Stimulated activated CD8-positive, alpha-beta memory T cell treated with anti-CD3 and anti-CD28 coated beads, Interleukin-7, amount 100 ng/mL, for 4 hours (primary cell): ENCODE results near the gene MMP28.
"Not testable (repeated sequence)": the region's sequence is repeated elsewhere in the genome, so short reads cannot be mapped to it uniquely, and the experiment has no call there.

Source experiments
- DNase-seq, 2 donors: peaks; one replicate each; pipeline ENCODE4 v3.0.0-alpha.2; 2020; ENCODE audit warnings: low read depth in 2 of 2

The MMP28 gene

GRCh38 chr17:35766489-35766877 is 29.0 kb downstream of the MMP28 start:
- no peak for DNase-seq

- DNase-seq: no peak
Observed at GRCh38 chr17:35765756-35766488, 29.5 kb downstream of the MMP28 start.

GRCh38 chr17:35765086-35765710 is 30.2 kb downstream of the MMP28 start:
- DNase-seq: no peak

GRCh38 chr17:35764123-35764991 is 31.1 kb downstream of the MMP28 start:
- peak; percentile 63 to 82 for DNase-seq

- DNase-seq: no peak
Observed at GRCh38 chr17:35763767-35764122, 31.7 kb downstream of the MMP28 start.

GRCh38 chr17:35761601-35762000 is 33.8 kb downstream of the MMP28 start:
- DNase-seq: no peak

- no peak for DNase-seq
Observed at GRCh38 chr17:35760587-35760986, 34.9 kb downstream of the MMP28 start, which contains the start of gene C17orf50. Gene C17orf50 (plus strand): TSS chr17:35760887. CDS start chr17:35760942, 55 bp downstream.

GRCh38 chr17:35757243-35757642 is 38.2 kb downstream of the MMP28 start:
- no peak for DNase-seq

- DNase-seq: no peak
Observed at GRCh38 chr17:35752945-35753764, 42.3 kb downstream of the MMP28 start, which contains the start of gene GAS2L2. Gene GAS2L2 (minus strand): TSS chr17:35753239. CDS start chr17:35752850, 389 bp downstream.

GRCh38 chr17:35752471-35752870 is 43.0 kb downstream of the MMP28 start:
- DNase-seq: no peak

GRCh38 chr17:35751541-35751940 is 43.9 kb downstream of the MMP28 start:
- DNase-seq: not testable (repeated sequence)

GRCh38 chr17:35750526-35751395 is 44.7 kb downstream of the MMP28 start:
- no peak for DNase-seq

GRCh38 chr17:35749560-35750412 is 45.7 kb downstream of the MMP28 start:
- DNase-seq: no peak

GRCh38 chr17:35748979-35749378 is 46.5 kb downstream of the MMP28 start:
- DNase-seq: no peak

GRCh38 chr17:35748341-35748841 is 47.0 kb downstream of the MMP28 start:
- no peak for DNase-seq

GRCh38 chr17:35747540-35748017 is 47.9 kb downstream of the MMP28 start:
- peak; percentile 46 to 61 for DNase-seq

- DNase-seq: no peak
Observed at GRCh38 chr17:35745749-35746320, 49.6 kb downstream of the MMP28 start.

- DNase-seq: no peak
Observed at GRCh38 chr17:35745246-35745645, 50.2 kb downstream of the MMP28 start.

- no peak for DNase-seq
Observed at GRCh38 chr17:35744830-35745229, 50.6 kb downstream of the MMP28 start.
